GM23338 (cell line): ENCODE measurements around the gene PDE6C. TPM values are rescaled to one million over a fixed set of nuclear protein-coding genes. Genes with fewer than 3 reads are reported as not detected.

Experiments
- ATAC-seq: fragments of 200-7000 bp; cut with Tn5 transposase; 3 replicates; pipeline ENCODE4 v1.9.1; 2020
- DNase-seq: peaks from one replicate; pipeline ENCODE4 v3.0.0-alpha.2; 2015; ENCODE audit warnings: low spot score
- H2AFZ ChIP-seq: fragments of 200-600 bp; sonication (generic); 2 replicates; pipeline ENCODE4 v1.8.0; 2016; ENCODE audit warnings: antibody characterized with exemption, mild to moderate bottlenecking, moderate library complexity
- H3F3A ChIP-seq: fragments of 200-600 bp; sonication (generic); replicated peaks from 2 replicates; pipeline ENCODE4 v1.8.0; 2017; ENCODE audit warnings: antibody characterized with exemption, mixed run types, low read depth
- H3K27ac ChIP-seq: fragments of 200-600 bp; sonication (generic); 2 replicates; pipeline ENCODE4 v1.6.1; 2016; ENCODE audit warnings: low read depth
- H3K27me3 ChIP-seq: fragments of 200-600 bp; sonication (generic); 2 replicates; pipeline ENCODE4 v1.8.0; 2016; ENCODE audit warnings: mild to moderate bottlenecking, mixed run types, moderate library complexity; ENCODE audit not compliant: insufficient read depth
- H3K36me3 ChIP-seq: fragments of 200-600 bp; sonication (generic); 2 replicates; pipeline ENCODE4 v1.8.0; 2016; ENCODE audit warnings: mild to moderate bottlenecking; ENCODE audit not compliant: insufficient read depth
- H3K4me1 ChIP-seq: fragments of 200-600 bp; sonication (generic); 2 replicates; pipeline ENCODE4 v1.8.0; 2016; ENCODE audit warnings: mild to moderate bottlenecking, moderate library complexity; ENCODE audit not compliant: insufficient read depth
- H3K4me2 ChIP-seq: fragments of 200-600 bp; sonication (generic); 2 replicates; pipeline ENCODE4 v1.7.1; 2017; ENCODE audit warnings: mixed run types
- H3K4me3 ChIP-seq: fragments of 200-600 bp; sonication (generic); 2 replicates; pipeline ENCODE4 v1.6.1; 2016; ENCODE audit warnings: mixed run types
- H3K79me2 ChIP-seq: fragments of 200-600 bp; sonication (generic); replicated peaks from 2 replicates; pipeline ENCODE4 v1.8.0; 2017; ENCODE audit warnings: mild to moderate bottlenecking; ENCODE audit not compliant: insufficient read depth
- H3K9me2 ChIP-seq: fragments of 200-600 bp; sonication (generic); 2 replicates; pipeline ENCODE4 v1.8.0; 2017; ENCODE audit not compliant: insufficient read depth
- H4K20me1 ChIP-seq: fragments of 200-600 bp; sonication (generic); replicated peaks from 2 replicates; pipeline ENCODE4 v1.8.0; 2017; ENCODE audit warnings: mild to moderate bottlenecking; ENCODE audit not compliant: insufficient read depth
- H3K27ac Mint-ChIP-seq: 2 replicates; pipeline ENCODE4 v1.8.0; 2020; ENCODE audit warnings: inconsistent platforms, mild to moderate bottlenecking, moderate library complexity, mixed read lengths
- H3K27me3 Mint-ChIP-seq: 3 replicates; pipeline ENCODE4 v1.8.0; 2022; ENCODE audit warnings: low read depth, mild to moderate bottlenecking, moderate library complexity, mixed read lengths, inconsistent platforms; ENCODE audit not compliant: insufficient read depth, poor library complexity
- H3K36me3 Mint-ChIP-seq: 3 replicates; pipeline ENCODE4 v1.8.0; 2021; ENCODE audit warnings: low read depth, mild to moderate bottlenecking, inconsistent platforms, moderate library complexity, mixed read lengths
- H3K4me1 Mint-ChIP-seq: 3 replicates; pipeline ENCODE4 v1.8.0; 2020; ENCODE audit warnings: mild to moderate bottlenecking, inconsistent platforms, mixed read lengths
- H3K4me3 Mint-ChIP-seq: 3 replicates; pipeline ENCODE4 v1.8.0; 2021; ENCODE audit warnings: moderate library complexity, mild to moderate bottlenecking, inconsistent platforms, mixed read lengths
- H3K9me3 Mint-ChIP-seq: 3 replicates; pipeline ENCODE4 v1.8.0; 2020; ENCODE audit warnings: moderate library complexity, mild to moderate bottlenecking, inconsistent platforms, mixed read lengths
- CREB1 ChIP-seq: fragments of 250-450 bp; sonication (Bioruptor Pico); IDR thresholded peaks from 2 replicates; pipeline ENCODE4 v1.5.0; 2020; ENCODE audit warnings: low read depth, mild to moderate bottlenecking, moderate library complexity
- EZH2 ChIP-seq: fragments of 200-600 bp; sonication (generic); IDR thresholded peaks from one replicate; pipeline ENCODE4 v1.8.0; 2017; ENCODE audit warnings: antibody characterized with exemption, mild to moderate bottlenecking, low read depth; ENCODE audit not compliant: unreplicated experiment
- EZH2phosphoT487 ChIP-seq: fragments of 200-600 bp; sonication (generic); IDR thresholded peaks from one replicate; pipeline ENCODE4 v1.8.1; 2018; ENCODE audit warnings: antibody characterized with exemption; ENCODE audit not compliant: unreplicated experiment
- JUNB ChIP-seq: IDR thresholded peaks from one replicate; pipeline ENCODE4 v1.6.1; 2016; ENCODE audit warnings: antibody characterized with exemption; ENCODE audit not compliant: unreplicated experiment
- NANOG ChIP-seq: IDR thresholded peaks from 2 replicates; pipeline ENCODE4 v1.6.1; 2016; ENCODE audit warnings: antibody characterized with exemption, borderline replicate concordance
- POLR2AphosphoS5 ChIP-seq: IDR thresholded peaks from 2 replicates; pipeline ENCODE4 v1.6.1; 2016; ENCODE audit warnings: antibody characterized with exemption, low read depth
- STAT1 ChIP-seq: IDR thresholded peaks from one replicate; pipeline ENCODE4 v1.6.1; 2016; ENCODE audit warnings: antibody characterized with exemption; ENCODE audit not compliant: unreplicated experiment
- ZNF114 ChIP-seq: fragments of 250-450 bp; sonication (Bioruptor Pico); IDR thresholded peaks from 2 replicates; pipeline ENCODE4 v1.5.0; 2020; ENCODE audit warnings: mild to moderate bottlenecking, moderate library complexity
- ZNF331 ChIP-seq: fragments of 250-450 bp; sonication (Bioruptor Pico); IDR thresholded peaks from 2 replicates; pipeline ENCODE4 v1.5.0; 2020; ENCODE audit warnings: low read depth, mild to moderate bottlenecking, moderate library complexity
- ZNF462 ChIP-seq: fragments of 250-450 bp; sonication (Bioruptor Pico); IDR thresholded peaks from 2 replicates; pipeline ENCODE4 v1.5.0; 2020; ENCODE audit warnings: mild to moderate bottlenecking, moderate library complexity
- polyA plus RNA-seq: library from polyadenylated mRNA; unstranded; fragments of >200 nt; fragmentation: Nextera tagmentation; extraction: Ambion mirVana; gene quantifications from 2 replicates; pipeline ENCODE4 v1.2.1, GENCODE V29; 2016
- total RNA-seq: library from RNA; depleted of rRNA; stranded (reverse); fragments of >200 nt; shearing (Covaris generic); gene quantifications from 2 replicates; pipeline ENCODE4 v1.2.3, GENCODE V29; 2014
- TF ChIP-seq, protein P1 (sequence below): IDR thresholded peaks from 2 replicates; pipeline ENCODE4 v1.6.1; 2016; ENCODE audit warnings: antibody characterized with exemption
- TF ChIP-seq, protein P2 (sequence below), 2 experiments: fragments of 200-600 bp in 1 of 2; sonication (generic) in 1 of 2; conservative IDR thresholded peaks; 2 replicates each; pipeline versions ENCODE4 v1.5.1 to v1.6.1; 2016 to 2017; ENCODE audit warnings: antibody characterized with exemption in 2 of 2, low read depth in 2 of 2, mild to moderate bottlenecking in 2 of 2, moderate library complexity in 1 of 2
- TF ChIP-seq, protein P3 (sequence below): IDR thresholded peaks from one replicate; pipeline ENCODE4 v1.6.1; 2018; ENCODE audit warnings: antibody characterized with exemption; ENCODE audit not compliant: unreplicated experiment

Gene PDE6C
- total and polyA plus RNA-seq, 2 experiments from 2014 or later, result 0.06 TPM; not detected in 1

DNA sequence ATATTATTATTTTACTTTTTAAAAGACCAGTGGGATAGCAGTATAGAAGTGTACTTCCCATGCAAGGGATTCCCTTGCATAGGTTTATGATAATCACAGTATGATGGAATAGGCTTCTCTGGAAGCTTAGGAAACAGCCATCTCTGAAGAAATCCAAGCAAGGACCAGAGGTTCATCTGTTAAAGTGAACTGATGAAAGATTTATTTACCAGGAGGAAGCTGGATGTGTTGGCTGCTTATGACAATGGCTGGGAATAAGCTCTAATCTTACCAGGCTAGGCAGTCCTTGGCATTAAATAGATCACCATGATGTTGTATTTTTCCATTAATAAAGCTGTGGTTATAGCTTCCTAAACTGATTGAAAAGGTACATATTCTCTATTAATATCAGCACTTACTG lies 58.0 kb downstream of the PDE6C start:
- Histone ChIP-seq H3K9me2 (no peaks in the 10 kb centered on the region), H3K4me2 (no peak overlapping the region), H3K4me3 (no peak overlapping the region), H3K4me1 (no peaks in the 10 kb centered on the region), H3K27me3 (no peaks in the 10 kb centered on the region), H4K20me1 (no peaks in the 10 kb centered on the region; the same call in 1 of the 2 replicates), H2AFZ (no peak overlapping the region), H3K79me2 (no peaks in the 10 kb centered on the region), H3K27ac (no peak overlapping the region), H3K36me3 (peaks cover 8% of the 10 kb centered on the region; the same call in 1 of the 2 replicates), H3F3A (no peaks in the 10 kb centered on the region)
- no peaks in the 10 kb centered on the region for H3K4me1 Mint-ChIP-seq
- H3K9me3 Mint-ChIP-seq, result no peaks in the 10 kb centered on the region
- ATAC-seq (no peak), DNase-seq (no peak)
- H3K4me3 Mint-ChIP-seq, result no peak overlapping the region
- H3K36me3 Mint-ChIP-seq, result peaks cover 27% of the 10 kb centered on the region; the same call in 2 of the 3 replicates
- H3K27me3 Mint-ChIP-seq, result no peaks in the 10 kb centered on the region
- no peak overlapping the region for H3K27ac Mint-ChIP-seq
- no peak for TF ChIP-seq POLR2AphosphoS5
- TF ChIP-seq ZNF462 (CRISPR knock-in tag), result no peak
- no peak for TF ChIP-seq STAT1
- no peak for TF ChIP-seq ZNF331 (CRISPR knock-in tag)
- TF ChIP-seq ZNF114, result no peak
- no peak for TF ChIP-seq NANOG
- TF ChIP-seq, protein P1, sequence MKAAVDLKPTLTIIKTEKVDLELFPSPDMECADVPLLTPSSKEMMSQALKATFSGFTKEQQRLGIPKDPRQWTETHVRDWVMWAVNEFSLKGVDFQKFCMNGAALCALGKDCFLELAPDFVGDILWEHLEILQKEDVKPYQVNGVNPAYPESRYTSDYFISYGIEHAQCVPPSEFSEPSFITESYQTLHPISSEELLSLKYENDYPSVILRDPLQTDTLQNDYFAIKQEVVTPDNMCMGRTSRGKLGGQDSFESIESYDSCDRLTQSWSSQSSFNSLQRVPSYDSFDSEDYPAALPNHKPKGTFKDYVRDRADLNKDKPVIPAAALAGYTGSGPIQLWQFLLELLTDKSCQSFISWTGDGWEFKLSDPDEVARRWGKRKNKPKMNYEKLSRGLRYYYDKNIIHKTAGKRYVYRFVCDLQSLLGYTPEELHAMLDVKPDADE, result no peak
- TF ChIP-seq, protein P2, sequence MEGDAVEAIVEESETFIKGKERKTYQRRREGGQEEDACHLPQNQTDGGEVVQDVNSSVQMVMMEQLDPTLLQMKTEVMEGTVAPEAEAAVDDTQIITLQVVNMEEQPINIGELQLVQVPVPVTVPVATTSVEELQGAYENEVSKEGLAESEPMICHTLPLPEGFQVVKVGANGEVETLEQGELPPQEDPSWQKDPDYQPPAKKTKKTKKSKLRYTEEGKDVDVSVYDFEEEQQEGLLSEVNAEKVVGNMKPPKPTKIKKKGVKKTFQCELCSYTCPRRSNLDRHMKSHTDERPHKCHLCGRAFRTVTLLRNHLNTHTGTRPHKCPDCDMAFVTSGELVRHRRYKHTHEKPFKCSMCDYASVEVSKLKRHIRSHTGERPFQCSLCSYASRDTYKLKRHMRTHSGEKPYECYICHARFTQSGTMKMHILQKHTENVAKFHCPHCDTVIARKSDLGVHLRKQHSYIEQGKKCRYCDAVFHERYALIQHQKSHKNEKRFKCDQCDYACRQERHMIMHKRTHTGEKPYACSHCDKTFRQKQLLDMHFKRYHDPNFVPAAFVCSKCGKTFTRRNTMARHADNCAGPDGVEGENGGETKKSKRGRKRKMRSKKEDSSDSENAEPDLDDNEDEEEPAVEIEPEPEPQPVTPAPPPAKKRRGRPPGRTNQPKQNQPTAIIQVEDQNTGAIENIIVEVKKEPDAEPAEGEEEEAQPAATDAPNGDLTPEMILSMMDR (conservative IDR thresholded peaks at IDR 0.05; ENCODE audit: low read depth in 2 of 2), result no peak
- no peak for TF ChIP-seq EZH2phosphoT487
- TF ChIP-seq EZH2, result no peak
- TF ChIP-seq, protein P3, sequence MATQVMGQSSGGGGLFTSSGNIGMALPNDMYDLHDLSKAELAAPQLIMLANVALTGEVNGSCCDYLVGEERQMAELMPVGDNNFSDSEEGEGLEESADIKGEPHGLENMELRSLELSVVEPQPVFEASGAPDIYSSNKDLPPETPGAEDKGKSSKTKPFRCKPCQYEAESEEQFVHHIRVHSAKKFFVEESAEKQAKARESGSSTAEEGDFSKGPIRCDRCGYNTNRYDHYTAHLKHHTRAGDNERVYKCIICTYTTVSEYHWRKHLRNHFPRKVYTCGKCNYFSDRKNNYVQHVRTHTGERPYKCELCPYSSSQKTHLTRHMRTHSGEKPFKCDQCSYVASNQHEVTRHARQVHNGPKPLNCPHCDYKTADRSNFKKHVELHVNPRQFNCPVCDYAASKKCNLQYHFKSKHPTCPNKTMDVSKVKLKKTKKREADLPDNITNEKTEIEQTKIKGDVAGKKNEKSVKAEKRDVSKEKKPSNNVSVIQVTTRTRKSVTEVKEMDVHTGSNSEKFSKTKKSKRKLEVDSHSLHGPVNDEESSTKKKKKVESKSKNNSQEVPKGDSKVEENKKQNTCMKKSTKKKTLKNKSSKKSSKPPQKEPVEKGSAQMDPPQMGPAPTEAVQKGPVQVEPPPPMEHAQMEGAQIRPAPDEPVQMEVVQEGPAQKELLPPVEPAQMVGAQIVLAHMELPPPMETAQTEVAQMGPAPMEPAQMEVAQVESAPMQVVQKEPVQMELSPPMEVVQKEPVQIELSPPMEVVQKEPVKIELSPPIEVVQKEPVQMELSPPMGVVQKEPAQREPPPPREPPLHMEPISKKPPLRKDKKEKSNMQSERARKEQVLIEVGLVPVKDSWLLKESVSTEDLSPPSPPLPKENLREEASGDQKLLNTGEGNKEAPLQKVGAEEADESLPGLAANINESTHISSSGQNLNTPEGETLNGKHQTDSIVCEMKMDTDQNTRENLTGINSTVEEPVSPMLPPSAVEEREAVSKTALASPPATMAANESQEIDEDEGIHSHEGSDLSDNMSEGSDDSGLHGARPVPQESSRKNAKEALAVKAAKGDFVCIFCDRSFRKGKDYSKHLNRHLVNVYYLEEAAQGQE, result no peak
- TF ChIP-seq JUNB, result no peak
- TF ChIP-seq CREB1 (CRISPR knock-in tag), result no peak
